Mesenchymal stem cell (in vitro differentiated cells and primary cell): ENCODE data around the gene FANCE.

Experiments
- DNase-seq: peaks from one replicate; pipeline ENCODE4 v3.0.0-alpha.2; 2013
- H2AFZ ChIP-seq: one replicate; pipeline ENCODE4 v1.6.1; 2013; ENCODE audit warnings: low read depth, mild to moderate bottlenecking, control low read depth, inconsistent platforms, low read length, moderate library complexity
- H2AK5ac ChIP-seq: 2 replicates; pipeline ENCODE4 v1.6.1; 2013; ENCODE audit warnings: low read length, moderate library complexity, mild to moderate bottlenecking, inconsistent platforms; ENCODE audit not compliant: severe bottlenecking
- H2BK120ac ChIP-seq: one replicate; pipeline ENCODE4 v1.6.1; 2013; ENCODE audit warnings: low read depth, mild to moderate bottlenecking, inconsistent platforms, low read length, moderate library complexity
- H2BK12ac ChIP-seq, 2 experiments: one replicate each; pipeline ENCODE4 v1.6.1; 2013; ENCODE audit warnings: inconsistent platforms in 2 of 2, low read length in 2 of 2, mild to moderate bottlenecking in 2 of 2, moderate library complexity in 2 of 2, control low read depth in 1 of 2
- H2BK15ac ChIP-seq: one replicate; pipeline ENCODE4 v1.6.1; 2013; ENCODE audit warnings: mild to moderate bottlenecking, low read depth, inconsistent platforms; ENCODE audit not compliant: poor library complexity, severe bottlenecking
- H2BK5ac ChIP-seq: 2 replicates; pipeline ENCODE4 v1.6.1; 2013; ENCODE audit warnings: low read depth, mild to moderate bottlenecking, low read length, control low read depth, inconsistent platforms; ENCODE audit not compliant: poor library complexity, severe bottlenecking
- H3K14ac ChIP-seq, 2 experiments: one replicate each; pipeline ENCODE4 v1.6.1; 2013; ENCODE audit warnings: inconsistent platforms in 2 of 2, low read length in 2 of 2, control low read depth in 1 of 2, mild to moderate bottlenecking in 1 of 2, moderate library complexity in 1 of 2
- H3K18ac ChIP-seq, 2 experiments: one replicate each; pipeline ENCODE4 v1.6.1; 2013; ENCODE audit warnings: inconsistent platforms in 2 of 2, low read length in 2 of 2, control low read depth in 1 of 2, low read depth in 1 of 2, mild to moderate bottlenecking in 1 of 2
- H3K23ac ChIP-seq, 2 experiments: one replicate each; pipeline ENCODE4 v1.6.1; 2013; ENCODE audit warnings: inconsistent platforms in 2 of 2, low read length in 2 of 2, mild to moderate bottlenecking in 2 of 2, moderate library complexity in 2 of 2, control low read depth in 1 of 2
- H3K27ac ChIP-seq: 2 replicates; pipeline ENCODE4 v1.5.1; 2013; ENCODE audit warnings: mild to moderate bottlenecking, moderate library complexity, low read length, control low read depth, inconsistent platforms; ENCODE audit not compliant: poor library complexity, severe bottlenecking
- H3K27me3 ChIP-seq, 2 experiments: 2 replicates each; pipeline versions ENCODE4 v1.6.1 to v1.7.0; 2013; ENCODE audit warnings: low read length in 2 of 2, mild to moderate bottlenecking in 2 of 2, moderate library complexity in 2 of 2, control low read depth in 1 of 2, inconsistent platforms in 1 of 2; ENCODE audit not compliant: control insufficient read depth in 1 of 2, insufficient read depth in 1 of 2
- H3K36me3 ChIP-seq, 2 experiments: 2 replicates each; pipeline versions ENCODE4 v1.6.1 to v1.7.0; 2013; ENCODE audit warnings: low read length in 2 of 2, control low read depth in 1 of 2, inconsistent platforms in 1 of 2, low read depth in 1 of 2, mild to moderate bottlenecking in 1 of 2; ENCODE audit not compliant: insufficient read depth in 2 of 2, control insufficient read depth in 1 of 2
- H3K4ac ChIP-seq, 2 experiments: one replicate each; pipeline ENCODE4 v1.6.1; 2013; ENCODE audit warnings: inconsistent platforms in 2 of 2, low read length in 2 of 2, mild to moderate bottlenecking in 2 of 2, moderate library complexity in 2 of 2, control low read depth in 1 of 2, low read depth in 1 of 2
- H3K4me1 ChIP-seq: 2 replicates; pipeline ENCODE4 v1.6.1; 2013; ENCODE audit warnings: low read depth, low read length, control low read depth; ENCODE audit not compliant: control insufficient read depth, insufficient read depth
- H3K4me2 ChIP-seq: 2 replicates; pipeline ENCODE4 v1.6.1; 2013; ENCODE audit warnings: low read length, mild to moderate bottlenecking, inconsistent platforms; ENCODE audit not compliant: poor library complexity, severe bottlenecking
- H3K4me3 ChIP-seq, 2 experiments: 2 replicates each; pipeline versions ENCODE4 v1.5.1 to v1.7.0; 2013; ENCODE audit warnings: low read length in 2 of 2, mild to moderate bottlenecking in 2 of 2, control low read depth in 1 of 2, low read depth in 1 of 2; ENCODE audit not compliant: insufficient read depth in 1 of 2
- H3K79me1 ChIP-seq: replicated peaks from 2 replicates; pipeline ENCODE4 v1.6.1; 2013; ENCODE audit warnings: mild to moderate bottlenecking, control low read depth, low read length, inconsistent platforms; ENCODE audit not compliant: poor library complexity, severe bottlenecking
- H3K9ac ChIP-seq: 2 replicates; pipeline ENCODE4 v1.7.0; 2013; ENCODE audit warnings: mild to moderate bottlenecking, low read length, moderate library complexity
- H3K9me3 ChIP-seq: 2 replicates; pipeline ENCODE4 v1.7.0; 2013; ENCODE audit warnings: mild to moderate bottlenecking, low read length; ENCODE audit not compliant: control insufficient read depth
- H4K8ac ChIP-seq: one replicate; pipeline ENCODE4 v1.6.1; 2013; ENCODE audit warnings: inconsistent platforms, mild to moderate bottlenecking, low read length, moderate library complexity
- H4K91ac ChIP-seq: one replicate; pipeline ENCODE4 v1.6.1; 2013; ENCODE audit warnings: mild to moderate bottlenecking, low read length, inconsistent platforms
- WGBS: methylation state at CpG from one replicate; pipeline ENCODE4 v1.1.7; 2013; ENCODE audit warnings: mixed read lengths; 5-methylcytosine and 5-hydroxymethylcytosine counted together

FANCE gene

DNA sequence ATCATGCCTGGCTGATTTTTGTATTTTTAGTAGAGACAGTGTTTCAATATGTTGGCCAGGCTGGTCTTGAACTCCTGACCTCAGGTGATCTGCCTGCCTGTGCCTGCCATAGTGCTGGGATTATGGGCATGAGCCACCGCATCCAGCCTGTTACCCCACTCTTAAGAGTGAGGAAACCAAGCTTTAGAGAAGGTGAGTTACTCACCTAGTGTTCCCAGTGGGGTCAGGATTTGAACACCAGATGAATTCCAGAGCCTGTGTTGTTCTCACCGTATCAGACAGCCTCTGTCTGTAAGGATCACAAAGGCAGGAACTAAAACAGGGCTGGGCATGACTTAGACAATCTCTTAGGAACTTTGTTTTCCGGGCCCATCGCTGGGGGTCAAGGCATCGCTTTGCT, 9.4 kb upstream of the FANCE start:
- Histone ChIP-seq H3K27me3 (peaks cover 0 to 3% of the 10 kb centered on the region in 2 experiments), H4K91ac (no peak overlapping the region), H2BK120ac (no peak overlapping the region), H3K9ac (no peak overlapping the region), H3K4ac (no peak overlapping the region), H3K4me1 (peaks cover 4% of the 10 kb centered on the region), H3K18ac (no peak overlapping the region), H3K23ac (no peak overlapping the region), H2AK5ac (no peak overlapping the region), H4K8ac (no peak overlapping the region), H2AFZ (no peak overlapping the region), H2BK5ac (no peak overlapping the region), H2BK12ac (no peak overlapping the region), H3K79me1 (no peaks in the 10 kb centered on the region), H3K9me3 (no peaks in the 10 kb centered on the region), H3K14ac (no peak overlapping the region), H3K4me2 (no peak overlapping the region), H3K27ac (no peak overlapping the region), H3K4me3 (no peak overlapping the region), H3K36me3 (no peaks in the 10 kb centered on the region), H2BK15ac (no peak overlapping the region)
- no peak for DNase-seq
- 93% methylated on average over 5 of the region's 5 CpGs for WGBS

DNA sequence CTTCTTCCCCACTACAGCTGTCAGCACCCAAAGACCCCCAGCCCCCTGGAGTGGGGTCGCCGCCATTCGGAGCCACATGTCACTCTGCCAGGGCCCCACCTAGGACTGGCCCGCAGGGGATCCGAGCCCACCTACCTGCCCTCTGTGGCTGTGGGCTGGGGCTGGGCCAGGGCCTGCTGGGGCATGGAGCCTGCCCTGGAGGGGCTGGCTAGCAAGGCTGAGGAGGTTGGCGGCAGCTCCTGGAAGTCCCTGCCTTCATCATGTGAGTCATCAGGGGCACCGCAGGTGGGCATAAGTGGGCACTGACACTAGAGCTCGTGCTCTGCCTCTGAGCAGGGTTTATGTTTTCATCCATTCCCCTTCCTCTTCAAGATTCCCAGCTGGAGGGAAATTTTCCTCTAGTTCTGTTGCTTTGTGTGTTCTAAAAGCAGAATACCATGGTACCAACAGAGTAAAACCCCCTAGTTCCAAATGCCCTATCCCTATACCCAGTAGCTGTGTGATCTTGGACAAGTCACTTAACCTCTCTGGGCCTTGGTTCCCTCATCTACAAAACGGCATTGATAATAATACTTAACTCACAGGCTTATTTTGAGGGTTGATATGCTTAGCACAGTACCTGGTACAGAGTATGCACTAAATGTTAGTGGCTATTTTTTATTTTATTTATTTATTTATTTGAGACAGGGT, 8.7 kb upstream of the FANCE start:
- Histone ChIP-seq H3K4me1 (peaks cover 4% of the 10 kb centered on the region), H4K8ac (no peak overlapping the region), H3K23ac (no peak overlapping the region), H2AFZ (no peak overlapping the region), H3K27me3 (peaks cover 0 to 3% of the 10 kb centered on the region in 2 experiments), H3K18ac (no peak overlapping the region), H3K4me2 (no peak overlapping the region), H3K9ac (no peak overlapping the region), H2BK15ac (no peak overlapping the region), H3K36me3 (no peaks in the 10 kb centered on the region), H3K4me3 (no peak overlapping the region), H2BK5ac (no peak overlapping the region), H3K14ac (no peak overlapping the region), H3K4ac (no peak overlapping the region), H4K91ac (peak overlapping the region; percentile 34), H3K9me3 (no peaks in the 10 kb centered on the region), H3K27ac (no peak overlapping the region), H2AK5ac (no peak overlapping the region), H2BK12ac (peak overlapping the region in 1 of 2 experiments; percentile 37), H3K79me1 (no peaks in the 10 kb centered on the region), H2BK120ac (no peak overlapping the region)
- WGBS = 95% methylated on average over 7 of the region's 9 CpGs
- DNase-seq = no peak

DNA sequence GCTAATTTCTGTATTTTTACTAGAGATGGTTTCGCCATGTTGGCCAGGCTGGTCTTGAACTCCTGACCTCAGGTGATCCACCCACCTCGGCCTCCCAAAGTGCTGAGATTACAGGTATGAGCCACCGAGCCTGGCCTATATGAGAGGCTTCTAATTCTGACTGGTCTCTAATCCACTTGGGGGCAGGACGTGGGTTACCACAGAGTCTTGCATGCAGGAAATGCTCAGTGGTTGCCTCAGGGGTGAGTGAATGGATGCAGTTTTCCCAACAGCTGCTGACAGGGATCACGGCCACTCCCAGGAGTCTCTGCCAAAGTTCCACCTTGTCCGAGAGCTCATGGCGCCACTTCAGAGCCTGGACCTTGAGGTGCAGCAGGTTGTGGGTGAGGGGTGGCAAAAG, 6.4 kb upstream of the FANCE start:
- no peak overlapping the region for H2AFZ ChIP-seq
- H2BK120ac ChIP-seq = no peak overlapping the region
- peaks cover 10 to 11% of the 10 kb centered on the region in 2 experiments for H3K27me3 ChIP-seq
- H3K4me1 ChIP-seq = peaks cover 4% of the 10 kb centered on the region
- no peak overlapping the region for H3K9ac ChIP-seq
- H4K91ac ChIP-seq = peak overlapping the region; percentile 15
- no peak overlapping the region for H3K14ac ChIP-seq
- no peak overlapping the region for H2AK5ac ChIP-seq
- WGBS = 83% methylated on average over 7 of the region's 7 CpGs
- no peaks in the 10 kb centered on the region for H3K36me3 ChIP-seq
- no peak overlapping the region for H3K27ac ChIP-seq
- H3K18ac ChIP-seq = no peak overlapping the region
- no peak overlapping the region for H3K4ac ChIP-seq
- H3K4me2 ChIP-seq = no peak overlapping the region
- H2BK5ac ChIP-seq = no peak overlapping the region
- H3K79me1 ChIP-seq = no peaks in the 10 kb centered on the region
- H4K8ac ChIP-seq = no peak overlapping the region
- no peak overlapping the region for H2BK15ac ChIP-seq
- DNase-seq = no peak
- H3K9me3 ChIP-seq = no peaks in the 10 kb centered on the region
- no peak overlapping the region for H3K4me3 ChIP-seq
- H2BK12ac ChIP-seq = no peak overlapping the region
- H3K23ac ChIP-seq = no peak overlapping the region

DNA sequence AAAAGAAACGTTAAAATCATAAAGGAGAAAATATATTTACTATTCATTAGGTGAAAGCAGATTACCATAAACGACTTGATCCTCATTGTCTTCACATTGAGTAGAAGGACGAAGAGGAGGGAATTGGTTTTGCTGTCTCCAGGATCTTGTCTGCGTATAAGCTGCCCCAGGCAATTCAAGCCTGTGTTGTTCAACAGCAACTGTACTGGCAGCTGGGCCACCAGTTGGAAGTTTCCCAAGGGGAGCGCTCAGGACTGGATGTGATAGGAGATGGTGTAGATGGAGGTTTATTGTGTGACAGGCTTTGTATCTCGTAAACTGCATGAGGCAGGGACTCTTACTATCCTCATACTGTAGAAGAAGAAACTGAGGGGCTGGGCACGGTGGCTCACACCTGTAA, 3.9 kb upstream of the FANCE start:
- Histone ChIP-seq H4K8ac (no peak overlapping the region), H2BK120ac (no peak overlapping the region), H3K18ac (no peak overlapping the region), H3K27ac (no peak overlapping the region), H3K4ac (no peak overlapping the region), H2AK5ac (no peak overlapping the region), H3K79me1 (no peaks in the 10 kb centered on the region), H3K23ac (no peak overlapping the region), H3K4me2 (no peak overlapping the region), H2BK15ac (no peak overlapping the region), H2BK5ac (no peak overlapping the region), H2BK12ac (no peak overlapping the region), H3K27me3 (peaks cover 11 to 12% of the 10 kb centered on the region in 2 experiments), H3K9me3 (no peaks in the 10 kb centered on the region), H3K14ac (no peak overlapping the region), H3K36me3 (no peaks in the 10 kb centered on the region), H3K9ac (no peak overlapping the region), H2AFZ (no peak overlapping the region), H3K4me3 (no peak overlapping the region), H3K4me1 (peaks cover 14% of the 10 kb centered on the region), H4K91ac (no peak overlapping the region)
- DNase-seq = no peak
- WGBS = 93% methylated on average over 4 of the region's 7 CpGs
